Neural cell (in vitro differentiated cells): ENCODE data around the gene SIGLEC1. TPM values are rescaled to one million over a fixed set of nuclear protein-coding genes. Genes with fewer than 3 reads are reported as not detected.

Experiments
- H2AFZ ChIP-seq: fragments of 200-600, 300-800 bp; sonication (generic), shearing (Covaris generic); 2 replicates; pipeline ENCODE4 v1.6.0; 2014; ENCODE audit warnings: low read depth, mild to moderate bottlenecking, antibody characterized with exemption, low read length, moderate library complexity
- H3F3A ChIP-seq: fragments of 200-600 bp; shearing (Covaris generic); 2 replicates; pipeline ENCODE4 v1.6.1; 2016; ENCODE audit warnings: mild to moderate bottlenecking, moderate library complexity, mixed read lengths, antibody characterized with exemption, low read length; ENCODE audit not compliant: insufficient read depth, poor library complexity, severe bottlenecking
- H3K27ac ChIP-seq: fragments of 200-600, 300-800 bp; sonication (generic), shearing (Covaris generic); 2 replicates; pipeline ENCODE4 v1.5.1; 2014; ENCODE audit warnings: mild to moderate bottlenecking, low read length, moderate library complexity
- H3K27me3 ChIP-seq: fragments of 300-800, 200-600 bp; sonication (generic), shearing (Covaris generic); 2 replicates; pipeline ENCODE4 v1.6.0; 2014; ENCODE audit warnings: mild to moderate bottlenecking, low read depth, low read length, moderate library complexity; ENCODE audit not compliant: insufficient read depth
- H3K36me3 ChIP-seq: fragments of 300-800, 200-600 bp; sonication (generic), shearing (Covaris generic); 2 replicates; pipeline ENCODE4 v1.5.1; 2014; ENCODE audit warnings: mild to moderate bottlenecking, antibody characterized with exemption, low read length, moderate library complexity; ENCODE audit not compliant: insufficient read depth
- H3K4me2 ChIP-seq: fragments of 300-800, 200-600 bp; sonication (generic), shearing (Covaris generic); 2 replicates; pipeline ENCODE4 v1.6.0; 2014; ENCODE audit warnings: mild to moderate bottlenecking, low read length
- H3K4me3 ChIP-seq: fragments of 300-800, 200-600 bp; sonication (generic), shearing (Covaris generic); 2 replicates; pipeline ENCODE4 v1.5.1; 2014; ENCODE audit warnings: mild to moderate bottlenecking, low read length, moderate library complexity
- H3K79me2 ChIP-seq: fragments of 200-600 bp; shearing (Covaris generic); replicated peaks from 2 replicates; pipeline ENCODE4 v1.6.0; 2014; ENCODE audit warnings: mild to moderate bottlenecking, low read length, moderate library complexity; ENCODE audit not compliant: insufficient read depth
- H3K9ac ChIP-seq: fragments of 300-800, 200-600 bp; sonication (generic), shearing (Covaris generic); 2 replicates; pipeline ENCODE4 v1.6.1; 2016; ENCODE audit warnings: mild to moderate bottlenecking, low read length, mixed read lengths
- H3K9me2 ChIP-seq: fragments of 200-600 bp; shearing (Covaris generic); 2 replicates; pipeline ENCODE4 v1.6.1; 2016; ENCODE audit warnings: mild to moderate bottlenecking, low read length, mixed read lengths; ENCODE audit not compliant: insufficient read depth
- H3K9me3 ChIP-seq: fragments of 200-600, 300-800 bp; sonication (generic), shearing (Covaris generic); 2 replicates; pipeline ENCODE4 v1.6.1; 2016; ENCODE audit warnings: mild to moderate bottlenecking, mixed run types, low read length, moderate library complexity, mixed read lengths
- H4K20me1 ChIP-seq: fragments of 200-600 bp; shearing (Covaris generic); 2 replicates; pipeline ENCODE4 v1.6.1; 2016; ENCODE audit warnings: mild to moderate bottlenecking, mixed run types; ENCODE audit not compliant: insufficient read depth
- EP300 ChIP-seq: fragments of 450-650 bp; conservative IDR thresholded peaks from 2 replicates; pipeline ENCODE4 v1.6.1; 2014; ENCODE audit warnings: antibody characterized with exemption, mild to moderate bottlenecking, moderate library complexity; ENCODE audit not compliant: poor library complexity, severe bottlenecking
- EZH2 ChIP-seq: fragments of 200-600, 300-800 bp; shearing (Covaris generic), sonication (generic); IDR thresholded peaks from 2 replicates; pipeline ENCODE4 v1.6.1; 2014; ENCODE audit warnings: antibody characterized with exemption, low read length, borderline replicate concordance, mild to moderate bottlenecking; ENCODE audit not compliant: insufficient read depth, poor library complexity, severe bottlenecking
- POLR2AphosphoS5 ChIP-seq: IDR thresholded peaks from 2 replicates; pipeline ENCODE4 v1.6.1; 2012
- RAD21 ChIP-seq: fragments of 450-650 bp; conservative IDR thresholded peaks from 2 replicates; pipeline ENCODE4 v1.6.1; 2014; ENCODE audit warnings: antibody characterized with exemption, mild to moderate bottlenecking, moderate library complexity
- SMC3 ChIP-seq: fragments of 450-650 bp; conservative IDR thresholded peaks from 2 replicates; pipeline ENCODE4 v1.6.1; 2014; ENCODE audit warnings: antibody characterized with exemption, mild to moderate bottlenecking, moderate library complexity; ENCODE audit not compliant: poor library complexity
- TAF1 ChIP-seq: IDR thresholded peaks from 2 replicates; pipeline ENCODE4 v1.6.1; 2012; ENCODE audit warnings: low read depth
- polyA plus RNA-seq: library from polyadenylated mRNA; depleted of rRNA; stranded (reverse); fragments of >200 nt; gene quantifications from 2 replicates; pipeline ENCODE4 v1.2.3, GENCODE V29; 2014
- TF ChIP-seq, protein P1 (sequence below): IDR thresholded peaks from 2 replicates; pipeline ENCODE4 v1.6.1; 2012; ENCODE audit warnings: borderline replicate concordance
- TF ChIP-seq, protein P2 (sequence below): fragments of 450-650 bp; IDR thresholded peaks from 2 replicates; pipeline ENCODE4 v1.5.1; 2014; ENCODE audit warnings: antibody characterized with exemption, mild to moderate bottlenecking, moderate library complexity; ENCODE audit not compliant: poor library complexity, severe bottlenecking

Gene SIGLEC1
- polyA plus RNA-seq, 1 donor from 2014 or later = 0.12 TPM

DNA sequence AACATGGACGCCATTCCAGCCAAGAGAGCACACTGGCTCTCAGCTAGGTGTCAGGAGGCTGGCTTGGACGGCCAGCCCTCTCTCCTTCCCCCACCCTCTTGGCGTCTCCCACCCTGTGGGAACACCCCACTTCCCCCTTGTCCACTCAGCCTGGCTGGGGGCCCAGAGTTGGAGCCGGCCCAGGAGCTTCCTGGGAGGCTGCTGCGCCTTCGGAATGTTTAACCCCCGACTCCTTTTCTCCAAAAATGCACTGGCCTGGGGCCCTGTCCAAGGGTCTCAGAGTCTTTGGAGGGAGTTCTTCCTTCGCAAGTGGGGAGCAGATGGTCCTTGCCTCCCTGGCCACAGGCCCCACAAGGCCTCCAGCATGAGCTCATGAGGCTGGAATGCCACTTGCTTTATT is 34.7 kb downstream of the SIGLEC1 start:
- Histone ChIP-seq H4K20me1 (no peaks in the 10 kb centered on the region), H2AFZ (no peak overlapping the region), H3F3A (no peaks in the 10 kb centered on the region), H3K27ac (no peak overlapping the region), H3K9me2 (no peaks in the 10 kb centered on the region), H3K79me2 (no peaks in the 10 kb centered on the region), H3K27me3 (peaks cover 39% of the 10 kb centered on the region), H3K9me3 (no peaks in the 10 kb centered on the region), H3K4me2 (no peak overlapping the region), H3K4me3 (no peak overlapping the region), H3K9ac (no peak overlapping the region), H3K36me3 (no peaks in the 10 kb centered on the region)
- TF ChIP-seq RAD21 (no peak), SMC3 (no peak), EZH2 (no peak), EP300 (no peak)
- TF ChIP-seq, protein P1, sequence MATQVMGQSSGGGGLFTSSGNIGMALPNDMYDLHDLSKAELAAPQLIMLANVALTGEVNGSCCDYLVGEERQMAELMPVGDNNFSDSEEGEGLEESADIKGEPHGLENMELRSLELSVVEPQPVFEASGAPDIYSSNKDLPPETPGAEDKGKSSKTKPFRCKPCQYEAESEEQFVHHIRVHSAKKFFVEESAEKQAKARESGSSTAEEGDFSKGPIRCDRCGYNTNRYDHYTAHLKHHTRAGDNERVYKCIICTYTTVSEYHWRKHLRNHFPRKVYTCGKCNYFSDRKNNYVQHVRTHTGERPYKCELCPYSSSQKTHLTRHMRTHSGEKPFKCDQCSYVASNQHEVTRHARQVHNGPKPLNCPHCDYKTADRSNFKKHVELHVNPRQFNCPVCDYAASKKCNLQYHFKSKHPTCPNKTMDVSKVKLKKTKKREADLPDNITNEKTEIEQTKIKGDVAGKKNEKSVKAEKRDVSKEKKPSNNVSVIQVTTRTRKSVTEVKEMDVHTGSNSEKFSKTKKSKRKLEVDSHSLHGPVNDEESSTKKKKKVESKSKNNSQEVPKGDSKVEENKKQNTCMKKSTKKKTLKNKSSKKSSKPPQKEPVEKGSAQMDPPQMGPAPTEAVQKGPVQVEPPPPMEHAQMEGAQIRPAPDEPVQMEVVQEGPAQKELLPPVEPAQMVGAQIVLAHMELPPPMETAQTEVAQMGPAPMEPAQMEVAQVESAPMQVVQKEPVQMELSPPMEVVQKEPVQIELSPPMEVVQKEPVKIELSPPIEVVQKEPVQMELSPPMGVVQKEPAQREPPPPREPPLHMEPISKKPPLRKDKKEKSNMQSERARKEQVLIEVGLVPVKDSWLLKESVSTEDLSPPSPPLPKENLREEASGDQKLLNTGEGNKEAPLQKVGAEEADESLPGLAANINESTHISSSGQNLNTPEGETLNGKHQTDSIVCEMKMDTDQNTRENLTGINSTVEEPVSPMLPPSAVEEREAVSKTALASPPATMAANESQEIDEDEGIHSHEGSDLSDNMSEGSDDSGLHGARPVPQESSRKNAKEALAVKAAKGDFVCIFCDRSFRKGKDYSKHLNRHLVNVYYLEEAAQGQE = no peak

DNA sequence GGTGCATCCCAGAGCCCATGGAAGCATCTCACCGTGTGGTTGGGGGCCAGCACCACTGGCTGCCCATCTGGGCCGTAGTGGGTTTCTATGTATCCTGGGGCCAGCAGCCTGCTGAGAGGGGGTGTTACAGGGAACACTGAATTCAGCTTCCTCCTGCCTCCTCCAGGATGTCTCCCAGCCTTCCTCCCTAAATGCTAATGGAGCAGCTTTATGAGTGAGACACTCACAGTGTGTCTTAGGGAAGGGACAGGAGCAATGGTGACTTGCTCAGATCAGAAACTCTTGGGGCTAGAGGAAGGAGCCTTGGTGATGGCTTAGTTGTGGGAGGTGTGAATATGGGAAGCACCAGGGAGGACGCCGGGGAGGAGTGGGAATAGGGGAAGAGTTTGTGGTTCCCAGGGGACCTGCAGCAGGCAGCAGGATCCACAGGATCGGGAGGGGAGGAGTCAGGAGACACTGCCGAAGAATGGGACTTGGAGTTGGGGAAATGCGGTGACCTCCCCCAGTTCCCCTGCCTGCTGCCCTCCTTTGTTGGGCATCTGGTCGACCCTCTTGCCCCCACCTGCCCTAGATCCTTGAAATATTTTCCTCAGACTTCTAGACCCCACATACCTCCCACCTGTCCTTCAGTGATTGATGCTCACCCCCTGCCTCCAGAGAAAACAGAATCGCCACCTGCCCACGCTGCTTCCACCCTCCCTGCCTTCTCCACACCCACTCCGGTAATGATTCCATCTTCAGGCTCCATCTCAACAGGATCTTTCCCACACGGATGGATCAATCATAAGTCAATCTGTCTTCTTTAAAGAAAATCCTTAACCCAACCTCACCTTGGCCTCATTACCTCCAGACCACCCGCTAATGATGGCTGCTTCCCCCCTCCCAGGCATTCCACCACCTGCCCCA is 37.2 kb downstream of the SIGLEC1 start:
- H3K27me3 ChIP-seq = peaks cover 36% of the 10 kb centered on the region
- no peaks in the 10 kb centered on the region for H3K9me3 ChIP-seq
- no peak overlapping the region for H3K4me3 ChIP-seq
- no peaks in the 10 kb centered on the region for H4K20me1 ChIP-seq
- H3K4me2 ChIP-seq = no peak overlapping the region
- no peak overlapping the region for H3K9ac ChIP-seq
- H3K36me3 ChIP-seq = no peaks in the 10 kb centered on the region
- H3K79me2 ChIP-seq = no peaks in the 10 kb centered on the region
- H3F3A ChIP-seq = no peaks in the 10 kb centered on the region
- H2AFZ ChIP-seq = no peak overlapping the region
- no peak overlapping the region for H3K27ac ChIP-seq
- H3K9me2 ChIP-seq = no peaks in the 10 kb centered on the region
- TF ChIP-seq SMC3 = no peak
- TF ChIP-seq, protein P2, sequence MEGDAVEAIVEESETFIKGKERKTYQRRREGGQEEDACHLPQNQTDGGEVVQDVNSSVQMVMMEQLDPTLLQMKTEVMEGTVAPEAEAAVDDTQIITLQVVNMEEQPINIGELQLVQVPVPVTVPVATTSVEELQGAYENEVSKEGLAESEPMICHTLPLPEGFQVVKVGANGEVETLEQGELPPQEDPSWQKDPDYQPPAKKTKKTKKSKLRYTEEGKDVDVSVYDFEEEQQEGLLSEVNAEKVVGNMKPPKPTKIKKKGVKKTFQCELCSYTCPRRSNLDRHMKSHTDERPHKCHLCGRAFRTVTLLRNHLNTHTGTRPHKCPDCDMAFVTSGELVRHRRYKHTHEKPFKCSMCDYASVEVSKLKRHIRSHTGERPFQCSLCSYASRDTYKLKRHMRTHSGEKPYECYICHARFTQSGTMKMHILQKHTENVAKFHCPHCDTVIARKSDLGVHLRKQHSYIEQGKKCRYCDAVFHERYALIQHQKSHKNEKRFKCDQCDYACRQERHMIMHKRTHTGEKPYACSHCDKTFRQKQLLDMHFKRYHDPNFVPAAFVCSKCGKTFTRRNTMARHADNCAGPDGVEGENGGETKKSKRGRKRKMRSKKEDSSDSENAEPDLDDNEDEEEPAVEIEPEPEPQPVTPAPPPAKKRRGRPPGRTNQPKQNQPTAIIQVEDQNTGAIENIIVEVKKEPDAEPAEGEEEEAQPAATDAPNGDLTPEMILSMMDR = no peak
- no peak for TF ChIP-seq EZH2
- no peak for TF ChIP-seq RAD21
- TF ChIP-seq POLR2AphosphoS5 = no peak
- TF ChIP-seq TAF1 = no peak
- TF ChIP-seq EP300 = no peak
